CD4-positive, alpha-beta T cell (primary cell): ENCODE results near the gene ACADVL. TPM values are rescaled to one million over a fixed set of nuclear protein-coding genes. Genes with fewer than 3 reads are reported as not detected.
"Not testable (repeated sequence)": the region's sequence is repeated elsewhere in the genome, so short reads cannot be mapped to it uniquely, and the experiment has no call there.

Experiments used
- ATAC-seq: fragments of 200-7000 bp; cut with Tn5 transposase; one replicate; pipeline ENCODE4 v1.10.0; 2022; ENCODE audit warnings: mild to moderate bottlenecking; ENCODE audit not compliant: poor library complexity
- CTCF ChIA-PET: fragments of 350-600 bp; sonication (Branson Sonifier 250); formaldehyde crosslinking; loops from one replicate; lab custom pipeline; 2021; ENCODE audit warnings: antibody characterized with exemption, inconsistent platforms; lab: Charles Lee
- POLR2A ChIA-PET: fragments of 350-600 bp; sonication (Branson Sonifier 250); formaldehyde crosslinking; loops from one replicate; lab custom pipeline; 2021; ENCODE audit warnings: antibody characterized with exemption, inconsistent platforms; lab: Charles Lee
- DNase-seq, 14 experiments: peaks; one replicate each; pipeline ENCODE4 v3.0.0-alpha.2; 2013 to 2020; ENCODE audit warnings: mixed read lengths in 2 of 14
- H3K27ac ChIP-seq, 2 donors: one replicate each; pipeline versions ENCODE4 v1.5.1 to v1.7.0; 2013; ENCODE audit warnings: low read length in 2 of 2, low read depth in 1 of 2, mild to moderate bottlenecking in 1 of 2
- H3K27me3 ChIP-seq, 2 experiments: 1 replicate in 1 of 2; 2 replicates in 1 of 2; pipeline versions ENCODE4 v1.6.1 to v1.7.0; 2013; ENCODE audit warnings: low read length in 2 of 2, control low read depth in 1 of 2, mild to moderate bottlenecking in 1 of 2, moderate library complexity in 1 of 2; ENCODE audit not compliant: insufficient read depth in 2 of 2, control insufficient read depth in 1 of 2
- H3K36me3 ChIP-seq: one replicate; pipeline ENCODE4 v1.6.1; 2013; ENCODE audit warnings: low read length, control low read depth; ENCODE audit not compliant: insufficient read depth
- H3K4me1 ChIP-seq: one replicate; pipeline ENCODE4 v1.6.1; 2013; ENCODE audit warnings: low read length, control low read depth; ENCODE audit not compliant: insufficient read depth
- H3K4me3 ChIP-seq: one replicate; pipeline ENCODE4 v1.5.1; 2013; ENCODE audit warnings: mild to moderate bottlenecking, low read length, moderate library complexity
- H3K9me3 ChIP-seq, 2 experiments: 1 replicate in 1 of 2; 2 replicates in 1 of 2; pipeline versions ENCODE4 v1.6.1 to v1.7.0; 2013; ENCODE audit warnings: low read length in 2 of 2, mild to moderate bottlenecking in 2 of 2, control low read depth in 1 of 2, moderate library complexity in 1 of 2; ENCODE audit not compliant: control insufficient read depth in 1 of 2, insufficient read depth in 1 of 2
- H3K27ac Mint-ChIP-seq: one replicate; pipeline ENCODE4 v1.8.0; 2020; ENCODE audit warnings: mixed read lengths
- H3K27me3 Mint-ChIP-seq: one replicate; pipeline ENCODE4 v1.8.0; 2021; ENCODE audit warnings: mixed read lengths
- H3K36me3 Mint-ChIP-seq: one replicate; pipeline ENCODE4 v1.8.0; 2021; ENCODE audit warnings: low read depth, mixed read lengths
- H3K4me1 Mint-ChIP-seq: one replicate; pipeline ENCODE4 v1.8.0; 2021; ENCODE audit warnings: low read depth, mixed read lengths
- H3K4me3 Mint-ChIP-seq: one replicate; pipeline ENCODE4 v1.8.0; 2020; ENCODE audit warnings: mild to moderate bottlenecking, mixed read lengths
- H3K9me3 Mint-ChIP-seq: one replicate; pipeline ENCODE4 v1.8.0; 2020; ENCODE audit warnings: mixed read lengths
- CTCF ChIP-seq: fragments of 200-600 bp; IDR thresholded peaks from one replicate; pipeline ENCODE4 v1.8.0; 2022; ENCODE audit warnings: antibody characterized with exemption, mild to moderate bottlenecking
- intact Hi-C, 2 experiments: fragments of 100-400 bp; cut with DNase I in 1 of 2; cut with micrococcal nuclease in 1 of 2; formaldehyde crosslinking; loops; one replicate each; pipeline versions ENCODE4 v1.15.1 to v1.9.0; 2023 to 2025; cut with DNase I, micrococcal nuclease
- total RNA-seq, 174 experiments: library from RNA in 2 of 174; stranded (reverse) in 2 of 174; gene quantifications; one replicate each; pipeline ENCODE4 v1.2.3 and lab custom pipeline; 2021 to 2026

Gene ACADVL
- total RNA-seq, 2 experiments from 2014 or later, result 237 to 257 TPM

DNA sequence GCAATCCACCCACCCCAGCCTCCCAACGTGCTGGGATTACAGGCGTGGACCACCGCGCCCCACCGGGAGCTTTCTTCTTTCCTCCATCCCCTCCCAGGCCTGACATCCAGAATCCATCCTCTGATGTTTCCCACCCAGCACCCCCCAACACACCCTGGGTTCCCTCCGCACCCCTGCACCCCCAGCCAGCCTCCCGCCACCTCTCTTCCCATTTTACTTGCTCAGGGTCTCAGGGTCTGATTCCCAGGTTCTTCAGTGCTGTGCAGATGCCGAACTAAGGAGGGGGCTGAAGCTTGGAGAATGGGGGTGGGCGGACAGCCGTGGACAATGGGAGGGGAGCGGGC lies 40.8 kb upstream of the ACADVL start:
- ATAC-seq (no peak), DNase-seq (no peak)
- no peak for TF ChIP-seq CTCF
- Mint-ChIP-seq H3K27me3 (no peaks in the 10 kb centered on the region), H3K36me3 (no peaks in the 10 kb centered on the region), H3K27ac (no peak overlapping the region), H3K4me1 (peaks cover 14% of the 10 kb centered on the region), H3K4me3 (no peak overlapping the region), H3K9me3 (no peaks in the 10 kb centered on the region)
- Histone ChIP-seq H3K36me3 (no peaks in the 10 kb centered on the region), H3K27me3 (peaks cover 8 to 28% of the 10 kb centered on the region in 2 experiments), H3K4me1 (peaks cover 28% of the 10 kb centered on the region), H3K9me3 (no peaks in the 10 kb centered on the region), H3K4me3 (no peak overlapping the region), H3K27ac (no peak overlapping the region)
- CTCF ChIA-PET, result no interaction called here
- POLR2A ChIA-PET, result no interaction called here
- intact Hi-C loops, result no loop called here

- H3K4me3 ChIP-seq, result no peak within 1 kb of the TSS
- H3K4me1 ChIP-seq, result peaks cover 22% of the 10 kb centered on the region
- ChIA-PET CTCF (no interaction called here), POLR2A (no interaction called here)
- peaks cover 8 to 23% of the 10 kb centered on the region in 2 experiments for H3K27me3 ChIP-seq
- no peaks in the 10 kb centered on the region for H3K27me3 Mint-ChIP-seq
- no peak within 1 kb of the TSS for H3K4me3 Mint-ChIP-seq
- H3K9me3 Mint-ChIP-seq, result no peaks in the 10 kb centered on the region
- H3K36me3 Mint-ChIP-seq, result no peaks in the 10 kb centered on the region
- ATAC-seq, result no peak
- H3K4me1 Mint-ChIP-seq, result peaks cover 14% of the 10 kb centered on the region
- no peaks in the 10 kb centered on the region for H3K9me3 ChIP-seq
- H3K27ac Mint-ChIP-seq, result no peak within 1 kb of the TSS
- no peaks in the 10 kb centered on the region for H3K36me3 ChIP-seq
- H3K27ac ChIP-seq, result no peak within 1 kb of the TSS
- intact Hi-C loops, result no loop called here
- no peak for TF ChIP-seq CTCF
- no peak for DNase-seq
Measured at GRCh38 chr17:7179317-7180254, 40.2 kb upstream of the ACADVL start, which contains the start of gene ASGR1. Gene ASGR1 (minus strand): TSS chr17:7179370. CDS start chr17:7178563, 807 bp downstream.

- peaks cover 14% of the 10 kb centered on the region for H3K4me1 ChIP-seq
- peaks cover 14% of the 10 kb centered on the region for H3K4me1 Mint-ChIP-seq
- DNase-seq, H3K4me3 Mint-ChIP-seq, ATAC-seq, H3K36me3 Mint-ChIP-seq, H3K9me3 ChIP-seq, CTCF ChIA-PET, H3K27me3 Mint-ChIP-seq, H3K27ac ChIP-seq, H3K27ac Mint-ChIP-seq, H3K4me3 ChIP-seq, POLR2A ChIA-PET, H3K9me3 Mint-ChIP-seq, H3K36me3 ChIP-seq: not testable (repeated sequence)
- H3K27me3 ChIP-seq, result peaks cover 8 to 12% of the 10 kb centered on the region in 2 experiments
- intact Hi-C loops, result loop anchor here in 1 of 2 experiments (1.0 kb wide), 1 partner anchor 11 kb away; no protein-coding TSS in a partner anchor
Measured at GRCh38 chr17:7182101-7182500, 37.6 kb upstream of the ACADVL start.
